GM12878 (cell line): ENCODE data around the gene TRDMT1. TPM values are rescaled to one million over a fixed set of nuclear protein-coding genes. Genes with fewer than 3 reads are reported as not detected.

ENCODE experiments used
- ATAC-seq: fragments of 200-7000 bp; cut with Tn5 transposase; 3 replicates; pipeline ENCODE4 v1.9.1; 2020; ENCODE audit warnings: mild to moderate bottlenecking, moderate library complexity
- BruUV-seq: library from RNA; stranded (reverse); fragments of 400-500 nt; replicated peaks from 2 replicates; lab custom pipeline; 2021; lab: Mats Ljungman, UMichigan
- CTCF ChIA-PET: fragments of 300-600 bp; sonication (Branson Sonifier 250); formaldehyde crosslinking; extraction: SDS; loops from one replicate; lab custom pipeline; 2021; ENCODE audit warnings: inconsistent platforms; lab: Yijun Ruan, JAX
- POLR2A ChIA-PET: fragments of 350-600 bp; formaldehyde crosslinking; extraction: SDS; loops from one replicate; lab custom pipeline; 2021; ENCODE audit warnings: inconsistent platforms; lab: Charles Lee
- RAD21 ChIA-PET: fragments of 300-600 bp; sonication (Branson Sonifier 250); formaldehyde crosslinking; loops from one replicate; lab custom pipeline; 2023; ENCODE audit warnings: antibody characterized with exemption; ENCODE audit not compliant: unreplicated experiment; lab: Charles Lee
- SMC1A ChIA-PET: fragments of 300-600 bp; sonication (Branson Sonifier 250); formaldehyde crosslinking; loops from one replicate; lab custom pipeline; 2023; ENCODE audit not compliant: unreplicated experiment, uncharacterized antibody; lab: Charles Lee
- DNase-seq: peaks from one replicate; pipeline ENCODE4 v3.0.0-alpha.2; 2011; ENCODE audit warnings: low read depth, low spot score
- FAIRE-seq: peaks from 3 replicates; lab custom pipeline; 2011; peaks lifted over from hg19 to GRCh38; lab: Jason Lieb, UNC
- H2AFZ ChIP-seq: 2 replicates; pipeline ENCODE4 v1.6.0; 2011; ENCODE audit warnings: low read depth, low read length, control low read depth; ENCODE audit not compliant: control insufficient read depth
- H3K27ac ChIP-seq: 2 replicates; pipeline ENCODE4 v1.5.1; 2011; ENCODE audit warnings: control low read depth; ENCODE audit not compliant: control insufficient read depth, insufficient read depth
- H3K27me3 ChIP-seq, 2 experiments: replicated peaks in 1 of 2; 2 replicates each; pipeline versions ENCODE4 v1.6.0 to v1.6.1; 2011; ENCODE audit warnings: low read length in 1 of 2; ENCODE audit not compliant: control insufficient read depth in 2 of 2, insufficient read depth in 2 of 2
- H3K36me3 ChIP-seq, 2 experiments: 2 replicates each; pipeline ENCODE4 v1.5.1; 2011; ENCODE audit warnings: low read length in 1 of 2; ENCODE audit not compliant: control insufficient read depth in 2 of 2, insufficient read depth in 2 of 2
- H3K4me1 ChIP-seq: 2 replicates; pipeline ENCODE4 v1.6.1; 2011; ENCODE audit warnings: mild to moderate bottlenecking, low read length, moderate library complexity, mixed read lengths; ENCODE audit not compliant: control insufficient read depth, insufficient read depth
- H3K4me2 ChIP-seq: 2 replicates; pipeline ENCODE4 v1.6.0; 2011; ENCODE audit warnings: control low read depth; ENCODE audit not compliant: control insufficient read depth, insufficient read depth
- H3K4me3 ChIP-seq: fragments of 200-600 bp; sonication (generic); 2 replicates; pipeline ENCODE4 v1.5.1; 2016
- H3K79me2 ChIP-seq: 2 replicates; pipeline ENCODE4 v1.6.0; 2011; ENCODE audit warnings: low read length; ENCODE audit not compliant: control insufficient read depth, insufficient read depth
- H3K9ac ChIP-seq: 2 replicates; pipeline ENCODE4 v1.8.0; 2011; ENCODE audit warnings: low read length, control low read depth, mixed read lengths; ENCODE audit not compliant: control insufficient read depth, insufficient read depth
- H3K9me3 ChIP-seq: replicated peaks from 3 replicates; pipeline ENCODE4 v1.5.1; 2011; ENCODE audit warnings: mild to moderate bottlenecking, low read length; ENCODE audit not compliant: control insufficient read depth, insufficient read depth
- H4K20me1 ChIP-seq: 2 replicates; pipeline ENCODE4 v1.6.0; 2011; ENCODE audit not compliant: control insufficient read depth, insufficient read depth
- BMI1 ChIP-seq: fragments of 450-650 bp; IDR thresholded peaks from 2 replicates; pipeline ENCODE4 v1.6.1; 2016; ENCODE audit warnings: mild to moderate bottlenecking, moderate library complexity, borderline replicate concordance
- CBX3 ChIP-seq: fragments of 200-600 bp; sonication (generic); IDR thresholded peaks from 2 replicates; pipeline ENCODE4 v1.6.1; 2016; ENCODE audit warnings: low read depth, borderline replicate concordance
- ESRRA ChIP-seq: IDR thresholded peaks from 2 replicates; pipeline ENCODE4 v1.6.1; 2012; ENCODE audit warnings: mild to moderate bottlenecking, low read length, improper control_type of control experiment
- EZH2 ChIP-seq: IDR thresholded peaks from 2 replicates; pipeline ENCODE4 v1.6.1; 2012; ENCODE audit warnings: low read depth, mild to moderate bottlenecking, control low read depth, inconsistent platforms, low read length, borderline replicate concordance; ENCODE audit not compliant: control insufficient read depth
- LARP7 ChIP-seq: fragments of 450-650 bp; IDR thresholded peaks from 2 replicates; pipeline ENCODE4 v1.6.1; 2017; ENCODE audit warnings: mild to moderate bottlenecking
- MEF2A ChIP-seq: IDR thresholded peaks from 2 replicates; pipeline ENCODE4 v1.6.1; 2011; ENCODE audit warnings: low read depth, mild to moderate bottlenecking, low read length, moderate library complexity; ENCODE audit not compliant: insufficient read depth
- MEF2B ChIP-seq: fragments of 450-650 bp; IDR thresholded peaks from 2 replicates; pipeline ENCODE4 v1.6.1; 2018; ENCODE audit warnings: mild to moderate bottlenecking, moderate library complexity; ENCODE audit not compliant: partially characterized antibody, poor library complexity, severe bottlenecking
- MTA3 ChIP-seq: IDR thresholded peaks from 2 replicates; pipeline ENCODE4 v1.6.1; 2012; ENCODE audit warnings: low read length, inconsistent platforms, borderline replicate concordance
- PAX5 ChIP-seq: IDR thresholded peaks from 2 replicates; pipeline ENCODE4 v1.6.1; 2011; ENCODE audit warnings: low read depth, low read length, borderline replicate concordance
- PAX8 ChIP-seq: fragments of 450-650 bp; IDR thresholded peaks from 2 replicates; pipeline ENCODE4 v1.6.1; 2017; ENCODE audit warnings: mild to moderate bottlenecking, moderate library complexity
- SREBF2 ChIP-seq: IDR thresholded peaks from 2 replicates; pipeline ENCODE4 v1.6.1; 2012; ENCODE audit warnings: mild to moderate bottlenecking, low read length
- WRNIP1 ChIP-seq: IDR thresholded peaks from 2 replicates; pipeline ENCODE4 v1.6.1; 2011; ENCODE audit warnings: low read depth, low read length, improper control_type of control experiment, borderline replicate concordance
- ZNF24 ChIP-seq: fragments of 450-650 bp; IDR thresholded peaks from 2 replicates; pipeline ENCODE4 v1.6.1; 2017; ENCODE audit warnings: antibody characterized with exemption, mild to moderate bottlenecking
- WGBS: methylation state at CpG from one replicate; pipeline ENCODE4 v1.1.6; 2016; ENCODE audit warnings: low lambda C conversion rate; ENCODE audit not compliant: insufficient replicate concordance, insufficient coverage; ENCODE audit errors: missing lambda C conversion rate; 5-methylcytosine and 5-hydroxymethylcytosine counted together
- in situ Hi-C: fragments of 300-500 bp; cut with MboI; formaldehyde crosslinking; loops from 9 replicates; pipeline ENCODE4 v1.14.3; 2018; ENCODE audit warnings: mixed read lengths
- intact Hi-C: fragments of 100-400 bp; cut with micrococcal nuclease; formaldehyde crosslinking; loops from one replicate; pipeline ENCODE4 v1.14.2; 2022; ENCODE audit not compliant: unreplicated experiment
- polyA plus RNA-seq, 11 experiments: library from polyadenylated mRNA; depleted of rRNA in 4 of 11; unstranded in 6 of 11; stranded (reverse) in 5 of 11; fragments of >200 nt; fragmentation: Nextera tagmentation in 4 of 11; fragmentation: Illumina TruSeq in 1 of 11; extraction: Ambion mirVana in 4 of 11; extraction: Trizol in 1 of 11; gene quantifications; 1 replicate in 1 of 11; 2 replicates in 10 of 11; pipeline versions ENCODE4 v1.2.1 to v1.2.3, GENCODE V29; 2011 to 2016; ENCODE audit warnings: inconsistent platforms in 2 of 11, missing spikeins in 2 of 11, low read depth in 1 of 11
- total RNA-seq, 4 experiments: library from RNA; depleted of rRNA in 3 of 4; stranded (reverse); fragments of >200 nt in 3 of 4; fragmentation: Illumina TruSeq in 1 of 4; extraction: Trizol in 1 of 4; gene quantifications; 2 replicates each; pipeline versions ENCODE4 v1.2.1 to v1.2.3, GENCODE V29; 2013 to 2021
- TF ChIP-seq, protein P1 (sequence below): fragments of 450-650 bp; IDR thresholded peaks from 2 replicates; pipeline ENCODE4 v1.6.1; 2014; ENCODE audit warnings: mild to moderate bottlenecking
- TF ChIP-seq, protein P2 (sequence below): fragments of 450-650 bp; IDR thresholded peaks from 2 replicates; pipeline ENCODE4 v1.6.1; 2018; ENCODE audit warnings: borderline replicate concordance, mild to moderate bottlenecking; ENCODE audit not compliant: partially characterized antibody

Gene TRDMT1
- total and polyA plus RNA-seq, 10 of the 15 experiments (the other 5 are each of a cell fraction or from before 2014, with no cell fraction given), result 2.3 to 9.7 (median 4.6) TPM

DNA sequence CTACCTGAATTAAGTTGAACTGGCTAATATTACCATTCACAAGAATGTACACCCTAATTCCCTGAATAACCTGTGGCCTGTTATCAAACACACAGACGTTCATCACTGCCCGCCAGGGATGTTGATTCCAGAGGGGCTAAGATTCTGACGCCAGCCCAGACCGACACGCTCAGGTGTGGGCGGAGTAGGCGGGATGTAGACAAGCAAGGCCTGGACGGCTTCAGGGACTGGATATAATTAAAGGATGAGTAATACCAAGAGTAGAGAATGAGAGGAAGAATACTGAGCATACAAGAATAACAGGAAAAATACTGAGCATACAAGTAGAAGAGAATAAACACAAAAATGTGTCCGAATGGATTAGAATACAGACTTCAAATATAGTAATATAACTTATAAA is 100.9 kb downstream of the TRDMT1 start:
- TF ChIP-seq MEF2A, result no peak
- no peak for TF ChIP-seq EZH2
- no peak for TF ChIP-seq PAX8
- no peak for TF ChIP-seq CBX3
- TF ChIP-seq BMI1, result no peak
- TF ChIP-seq SREBF2, result no peak
- TF ChIP-seq, protein P1, sequence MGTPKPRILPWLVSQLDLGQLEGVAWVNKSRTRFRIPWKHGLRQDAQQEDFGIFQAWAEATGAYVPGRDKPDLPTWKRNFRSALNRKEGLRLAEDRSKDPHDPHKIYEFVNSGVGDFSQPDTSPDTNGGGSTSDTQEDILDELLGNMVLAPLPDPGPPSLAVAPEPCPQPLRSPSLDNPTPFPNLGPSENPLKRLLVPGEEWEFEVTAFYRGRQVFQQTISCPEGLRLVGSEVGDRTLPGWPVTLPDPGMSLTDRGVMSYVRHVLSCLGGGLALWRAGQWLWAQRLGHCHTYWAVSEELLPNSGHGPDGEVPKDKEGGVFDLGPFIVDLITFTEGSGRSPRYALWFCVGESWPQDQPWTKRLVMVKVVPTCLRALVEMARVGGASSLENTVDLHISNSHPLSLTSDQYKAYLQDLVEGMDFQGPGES, result no peak
- TF ChIP-seq WRNIP1, result no peak
- TF ChIP-seq ESRRA, result no peak
- TF ChIP-seq LARP7, result no peak
- no peak for TF ChIP-seq ZNF24
- no peak for TF ChIP-seq PAX5
- TF ChIP-seq, protein P2, sequence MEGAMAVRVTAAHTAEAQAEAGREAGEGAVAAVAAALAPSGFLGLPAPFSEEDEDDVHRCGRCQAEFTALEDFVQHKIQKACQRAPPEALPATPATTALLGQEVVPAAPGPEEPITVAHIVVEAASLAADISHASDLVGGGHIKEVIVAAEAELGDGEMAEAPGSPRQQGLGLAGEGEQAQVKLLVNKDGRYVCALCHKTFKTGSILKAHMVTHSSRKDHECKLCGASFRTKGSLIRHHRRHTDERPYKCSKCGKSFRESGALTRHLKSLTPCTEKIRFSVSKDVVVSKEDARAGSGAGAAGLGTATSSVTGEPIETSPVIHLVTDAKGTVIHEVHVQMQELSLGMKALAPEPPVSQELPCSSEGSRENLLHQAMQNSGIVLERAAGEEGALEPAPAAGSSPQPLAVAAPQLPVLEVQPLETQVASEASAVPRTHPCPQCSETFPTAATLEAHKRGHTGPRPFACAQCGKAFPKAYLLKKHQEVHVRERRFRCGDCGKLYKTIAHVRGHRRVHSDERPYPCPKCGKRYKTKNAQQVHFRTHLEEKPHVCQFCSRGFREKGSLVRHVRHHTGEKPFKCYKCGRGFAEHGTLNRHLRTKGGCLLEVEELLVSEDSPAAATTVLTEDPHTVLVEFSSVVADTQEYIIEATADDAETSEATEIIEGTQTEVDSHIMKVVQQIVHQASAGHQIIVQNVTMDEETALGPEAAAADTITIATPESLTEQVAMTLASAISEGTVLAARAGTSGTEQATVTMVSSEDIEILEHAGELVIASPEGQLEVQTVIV, result no peak
- no peak for TF ChIP-seq MEF2B
- no peak for TF ChIP-seq MTA3
- TF ChIP-seq, all 136 proteins: peak for 0
- no peak overlapping the region for H2AFZ ChIP-seq
- H3K4me2 ChIP-seq, result no peak overlapping the region
- ChIA-PET POLR2A (no interaction called here), CTCF (no interaction called here), SMC1A (no interaction called here), RAD21 (no interaction called here)
- H3K9me3 ChIP-seq, result no peaks in the 10 kb centered on the region
- in situ Hi-C loops (no loop called here), intact Hi-C loops (no loop called here)
- no peaks in the 10 kb centered on the region for H3K79me2 ChIP-seq
- no peak overlapping the region for H3K27ac ChIP-seq
- ATAC-seq, result no peak
- no peaks in the 10 kb centered on the region for H4K20me1 ChIP-seq
- no peak overlapping the region for H3K4me3 ChIP-seq
- no peaks in the 10 kb centered on the region for H3K36me3 ChIP-seq
- BruUV-seq, result no TSS peak
- no peaks in the 10 kb centered on the region for H3K4me1 ChIP-seq
- 65% methylated on average over 9 of the region's 9 CpGs for WGBS
- DNase-seq, result no peak
- no peak overlapping the region for H3K9ac ChIP-seq
- FAIRE-seq, result no peak
- H3K27me3 ChIP-seq, result no peaks in the 10 kb centered on the region; a peak in 1 of 4 replicates
